GM12875 (cell line): ENCODE data around the gene TEX9.
"Not testable (repeated sequence)": the region's sequence is repeated elsewhere in the genome, so short reads cannot be mapped to it uniquely, and the experiment has no call there.

Source experiments
- H3K4me3 ChIP-seq: one replicate; pipeline ENCODE4 v1.5.1; 2011; ENCODE audit warnings: low read depth, low read length, control low read depth
- TF ChIP-seq, protein P1 (sequence below): IDR thresholded peaks from 2 replicates; pipeline ENCODE4 v1.5.1; 2011; ENCODE audit warnings: low read depth, mild to moderate bottlenecking, control low read depth, inconsistent platforms, low read length, moderate library complexity, borderline replicate concordance; ENCODE audit not compliant: insufficient read depth

The TEX9 gene

DNA sequence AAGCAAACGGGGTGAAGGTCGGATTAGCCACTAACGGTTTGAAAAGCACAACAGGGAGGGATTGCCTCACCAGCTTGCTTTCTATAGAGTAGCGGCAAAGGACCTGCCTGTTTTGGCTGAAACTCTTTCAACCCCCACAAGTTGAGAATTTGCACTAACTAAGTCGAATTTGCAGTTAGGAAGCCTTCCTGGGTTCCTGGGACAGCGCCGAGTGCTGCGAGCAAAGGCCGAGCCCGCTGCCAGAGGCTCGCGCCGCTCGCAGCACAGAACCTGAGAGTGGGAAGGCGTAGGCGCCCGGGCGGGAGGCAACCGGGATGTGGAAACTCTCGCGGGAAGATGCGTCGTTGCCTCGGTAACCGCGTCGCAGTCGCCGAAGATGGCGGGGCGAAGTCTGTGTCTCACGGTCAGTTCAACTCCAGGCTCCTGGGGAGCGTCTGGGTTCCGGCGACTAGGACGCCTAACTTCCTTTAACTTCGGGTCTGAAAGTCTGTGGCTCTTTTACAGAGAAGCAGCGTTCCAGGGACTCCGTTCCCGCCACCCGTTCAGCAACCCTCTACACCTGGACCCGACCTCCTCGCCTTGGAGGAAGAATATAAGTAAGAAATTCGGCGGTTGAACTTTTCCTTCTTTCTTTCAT lies at the start of gene TEX9:
Gene TEX9 (plus strand): TSS at position 352 of the 637 bp plus-strand sequence. CDS start 25 bp downstream, at position 377.
- TF ChIP-seq, protein P1, sequence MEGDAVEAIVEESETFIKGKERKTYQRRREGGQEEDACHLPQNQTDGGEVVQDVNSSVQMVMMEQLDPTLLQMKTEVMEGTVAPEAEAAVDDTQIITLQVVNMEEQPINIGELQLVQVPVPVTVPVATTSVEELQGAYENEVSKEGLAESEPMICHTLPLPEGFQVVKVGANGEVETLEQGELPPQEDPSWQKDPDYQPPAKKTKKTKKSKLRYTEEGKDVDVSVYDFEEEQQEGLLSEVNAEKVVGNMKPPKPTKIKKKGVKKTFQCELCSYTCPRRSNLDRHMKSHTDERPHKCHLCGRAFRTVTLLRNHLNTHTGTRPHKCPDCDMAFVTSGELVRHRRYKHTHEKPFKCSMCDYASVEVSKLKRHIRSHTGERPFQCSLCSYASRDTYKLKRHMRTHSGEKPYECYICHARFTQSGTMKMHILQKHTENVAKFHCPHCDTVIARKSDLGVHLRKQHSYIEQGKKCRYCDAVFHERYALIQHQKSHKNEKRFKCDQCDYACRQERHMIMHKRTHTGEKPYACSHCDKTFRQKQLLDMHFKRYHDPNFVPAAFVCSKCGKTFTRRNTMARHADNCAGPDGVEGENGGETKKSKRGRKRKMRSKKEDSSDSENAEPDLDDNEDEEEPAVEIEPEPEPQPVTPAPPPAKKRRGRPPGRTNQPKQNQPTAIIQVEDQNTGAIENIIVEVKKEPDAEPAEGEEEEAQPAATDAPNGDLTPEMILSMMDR: no peak
- H3K4me3 ChIP-seq: peak within 1 kb of the TSS; percentile 68

DNA sequence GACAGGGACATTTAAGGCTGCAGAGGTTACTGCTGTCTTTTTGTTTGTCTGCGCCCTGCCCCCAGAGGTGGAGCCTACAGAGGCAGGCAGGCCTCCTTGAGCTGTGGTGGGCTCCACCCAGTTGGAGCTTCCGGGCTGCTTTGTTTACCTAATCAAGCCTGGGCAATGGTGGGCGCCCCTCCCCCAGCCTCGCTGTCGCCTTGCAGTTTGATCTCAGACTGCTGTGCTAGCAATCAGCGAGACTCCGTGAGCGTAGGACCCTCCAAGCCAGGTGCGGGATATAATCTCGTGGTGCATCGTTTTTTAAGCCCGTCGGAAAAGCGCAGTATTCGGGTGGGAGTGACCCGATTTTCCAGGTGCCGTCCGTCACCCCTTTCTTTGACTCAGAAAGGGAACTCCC lies 48.7 kb upstream of the TEX9 start:
- not testable (repeated sequence) for H3K4me3 ChIP-seq

DNA sequence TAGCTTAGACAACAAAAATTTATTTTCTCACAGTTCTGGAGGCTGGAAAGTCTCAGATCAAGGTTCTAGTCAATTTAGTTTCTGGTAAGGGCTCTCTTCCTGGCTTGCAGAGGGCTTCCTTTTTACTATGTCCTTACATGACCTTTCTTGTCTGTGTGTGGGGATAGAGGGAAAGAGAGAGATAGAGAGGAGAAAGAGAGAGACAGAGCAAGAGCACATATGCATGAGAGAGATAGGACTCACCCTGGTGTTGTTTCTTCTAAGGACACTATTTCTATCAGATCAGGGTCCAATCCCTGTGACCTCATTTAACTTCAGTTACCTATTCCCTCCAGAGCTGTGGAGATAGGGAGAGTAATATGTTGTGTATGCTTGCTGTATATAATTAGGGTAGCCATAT lies 44.9 kb upstream of the TEX9 start:
- TF ChIP-seq, protein P1: no peak
- no peak overlapping the region for H3K4me3 ChIP-seq

DNA sequence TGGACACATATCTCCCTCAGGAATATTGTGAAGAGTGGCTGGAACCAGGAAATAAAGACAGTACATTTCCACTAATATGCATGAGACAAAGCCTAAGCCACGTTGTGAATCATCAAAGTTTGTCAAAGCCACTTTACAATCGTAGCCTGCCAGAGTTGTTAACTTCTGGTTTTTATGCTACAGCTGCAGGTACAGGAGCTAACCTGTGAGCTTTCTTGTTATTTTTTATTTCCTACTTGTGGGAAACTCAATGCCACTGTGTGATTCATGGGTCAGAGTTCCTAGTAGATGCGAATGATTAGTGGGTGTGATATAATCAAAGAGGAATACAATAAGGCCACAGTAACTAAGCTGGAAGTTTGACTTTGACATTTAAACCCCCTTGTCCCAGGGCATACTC lies 44.4 kb upstream of the TEX9 start:
- TF ChIP-seq, protein P1: no peak
- no peak overlapping the region for H3K4me3 ChIP-seq

DNA sequence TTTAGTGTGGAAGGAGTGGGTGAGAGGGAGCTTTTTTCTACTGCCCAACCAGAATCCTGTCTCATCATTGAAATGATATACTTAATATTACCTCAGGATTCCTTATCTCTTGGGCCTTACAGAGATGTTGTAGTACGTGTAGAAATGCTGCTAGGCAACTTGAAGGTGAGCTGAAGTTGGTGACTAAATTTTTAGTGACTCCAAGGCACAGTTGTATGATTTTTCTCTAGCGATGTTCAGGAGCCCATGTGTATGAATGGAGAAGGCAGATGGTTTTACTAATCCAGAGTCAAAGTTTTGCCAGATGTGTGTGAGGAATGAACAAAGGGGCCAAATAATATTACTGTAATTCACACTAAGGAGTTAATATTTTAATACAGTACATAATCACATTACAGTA lies 42.8 kb upstream of the TEX9 start:
- TF ChIP-seq, protein P1: no peak

DNA sequence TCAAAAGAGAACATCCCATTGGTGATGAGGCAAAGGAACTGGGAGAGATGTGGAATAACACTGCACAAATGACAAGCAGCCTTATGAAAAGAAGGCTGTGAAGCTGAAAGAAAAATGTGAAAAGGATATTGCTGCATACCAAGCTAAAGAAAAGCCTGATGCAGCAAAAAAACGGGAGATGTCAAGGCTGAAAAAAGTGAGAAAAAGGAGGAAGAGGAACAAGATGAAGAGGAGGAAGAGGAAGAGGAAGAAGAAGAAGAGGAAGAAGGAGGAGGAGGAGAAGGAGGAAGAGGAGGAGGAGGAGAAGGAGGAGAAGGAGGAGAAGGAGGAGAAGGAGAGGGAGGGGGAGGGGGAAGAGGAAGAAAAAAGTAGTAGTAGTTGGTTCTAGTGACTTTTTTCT lies 41.8 kb upstream of the TEX9 start:
- no peak overlapping the region for H3K4me3 ChIP-seq
- TF ChIP-seq, protein P1: no peak

More for the DNA sequence above, 42.8 kb upstream of the TEX9 start:
- H3K4me3 ChIP-seq: no peak overlapping the region

DNA sequence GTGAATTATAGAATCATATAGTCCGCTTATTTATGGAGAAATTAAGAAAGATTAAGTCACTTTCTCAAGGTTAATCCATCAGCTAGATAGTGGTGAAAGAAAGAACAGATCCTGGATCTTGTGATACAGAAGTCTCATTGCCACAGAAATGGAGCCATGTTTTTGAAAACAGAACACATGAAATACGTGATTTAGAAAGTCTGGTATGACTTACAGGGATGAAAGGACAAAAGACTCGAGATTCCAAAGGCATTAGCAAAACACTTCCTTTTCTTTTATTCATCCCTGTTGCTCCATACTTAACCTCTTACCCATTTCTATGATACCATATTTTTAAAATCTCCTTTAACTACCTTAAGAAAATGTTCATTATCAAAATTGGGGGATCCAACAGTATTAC lies 40.0 kb upstream of the TEX9 start:
- TF ChIP-seq, protein P1: no peak
- H3K4me3 ChIP-seq: no peak overlapping the region
